ENCODE data around the gene ACOX1. TPM values are rescaled to one million over a fixed set of nuclear protein-coding genes. Genes with fewer than 3 reads are reported as not detected.
A peak's percentile ranks its signal among the peaks of the same experiment; 100 is the strongest.

ACOX1 gene
- total RNA-seq, 4 donors from 2014 or later, result 33.7 to 44.4 (median 39.1) TPM

GRCh38 chr17:76000755-76001521 is 22.0 kb upstream of the ACOX1 start, which contains the start of gene CDK3:
Gene CDK3 (plus strand): TSS chr17:76000855. CDS start chr17:76001426, 571 bp downstream.
- Histone ChIP-seq H3K27ac (peak within 1 kb of the TSS in 1 of 4 donors; percentile 22), H3K9me3 (no peaks in the 10 kb centered on the region), H3K27me3 (no peaks in the 10 kb centered on the region), H3K4me1 (peaks cover 0 to 21% (median 6%) of the 10 kb centered on the region in 4 donors), H3K36me3 (peaks cover 0 to 20% (median 0%) of the 10 kb centered on the region in 3 donors), H3K4me3 (no peak within 1 kb of the TSS)
- DNase-seq (ENCODE audit: low spot score in 2 of 2), result no peak
- 79 to 81% methylated on average over 11 to 15 of the region's 21 CpGs for WGBS, 2 donors
- TF ChIP-seq, protein P1, sequence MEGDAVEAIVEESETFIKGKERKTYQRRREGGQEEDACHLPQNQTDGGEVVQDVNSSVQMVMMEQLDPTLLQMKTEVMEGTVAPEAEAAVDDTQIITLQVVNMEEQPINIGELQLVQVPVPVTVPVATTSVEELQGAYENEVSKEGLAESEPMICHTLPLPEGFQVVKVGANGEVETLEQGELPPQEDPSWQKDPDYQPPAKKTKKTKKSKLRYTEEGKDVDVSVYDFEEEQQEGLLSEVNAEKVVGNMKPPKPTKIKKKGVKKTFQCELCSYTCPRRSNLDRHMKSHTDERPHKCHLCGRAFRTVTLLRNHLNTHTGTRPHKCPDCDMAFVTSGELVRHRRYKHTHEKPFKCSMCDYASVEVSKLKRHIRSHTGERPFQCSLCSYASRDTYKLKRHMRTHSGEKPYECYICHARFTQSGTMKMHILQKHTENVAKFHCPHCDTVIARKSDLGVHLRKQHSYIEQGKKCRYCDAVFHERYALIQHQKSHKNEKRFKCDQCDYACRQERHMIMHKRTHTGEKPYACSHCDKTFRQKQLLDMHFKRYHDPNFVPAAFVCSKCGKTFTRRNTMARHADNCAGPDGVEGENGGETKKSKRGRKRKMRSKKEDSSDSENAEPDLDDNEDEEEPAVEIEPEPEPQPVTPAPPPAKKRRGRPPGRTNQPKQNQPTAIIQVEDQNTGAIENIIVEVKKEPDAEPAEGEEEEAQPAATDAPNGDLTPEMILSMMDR (IDR thresholded peaks at IDR 0.05), result no peak
- TF ChIP-seq POLR2A (IDR thresholded peaks at IDR 0.05) (no peak), EP300 (IDR thresholded peaks at IDR 0.05) (no peak)

- DNase-seq (ENCODE audit: low spot score in 2 of 2), result peak in 1 of 2 donors; percentile 34
- 64 to 71% methylated on average over 30 to 31 of the region's 31 CpGs for WGBS, 2 donors
- Histone ChIP-seq H3K27ac (peak overlapping the region in 1 of 4 donors; percentile 22), H3K36me3 (peaks cover 0 to 27% (median 0%) of the 10 kb centered on the region in 3 donors), H3K9me3 (no peaks in the 10 kb centered on the region), H3K4me1 (peaks cover 0 to 14% (median 6%) of the 10 kb centered on the region in 4 donors), H3K27me3 (no peaks in the 10 kb centered on the region), H3K4me3 (no peak overlapping the region)
- TF ChIP-seq, protein P1 (IDR thresholded peaks at IDR 0.05), result peak; percentile 33 to 73 (median 63)
- TF ChIP-seq POLR2A (IDR thresholded peaks at IDR 0.05), result no peak
Measured at GRCh38 chr17:76000016-76000754, 21.2 kb upstream of the ACOX1 start.

GRCh38 chr17:75998327-75998795 is 19.4 kb upstream of the ACOX1 start:
- Histone ChIP-seq H3K27me3 (no peaks in the 10 kb centered on the region), H3K36me3 (peaks cover 0 to 44% (median 0%) of the 10 kb centered on the region in 3 donors), H3K27ac (no peak overlapping the region), H3K9me3 (no peaks in the 10 kb centered on the region), H3K4me1 (peaks cover 0 to 13% (median 6%) of the 10 kb centered on the region in 4 donors), H3K4me3 (no peak overlapping the region)
- TF ChIP-seq POLR2A (IDR thresholded peaks at IDR 0.05) (no peak), EP300 (IDR thresholded peaks at IDR 0.05) (no peak)
- TF ChIP-seq, protein P1 (IDR thresholded peaks at IDR 0.05), result no peak
- DNase-seq (ENCODE audit: low spot score in 2 of 2), result no peak
- WGBS, 2 donors, result 91 to 94% methylated on average over 9 of the region's 9 CpGs

DNA sequence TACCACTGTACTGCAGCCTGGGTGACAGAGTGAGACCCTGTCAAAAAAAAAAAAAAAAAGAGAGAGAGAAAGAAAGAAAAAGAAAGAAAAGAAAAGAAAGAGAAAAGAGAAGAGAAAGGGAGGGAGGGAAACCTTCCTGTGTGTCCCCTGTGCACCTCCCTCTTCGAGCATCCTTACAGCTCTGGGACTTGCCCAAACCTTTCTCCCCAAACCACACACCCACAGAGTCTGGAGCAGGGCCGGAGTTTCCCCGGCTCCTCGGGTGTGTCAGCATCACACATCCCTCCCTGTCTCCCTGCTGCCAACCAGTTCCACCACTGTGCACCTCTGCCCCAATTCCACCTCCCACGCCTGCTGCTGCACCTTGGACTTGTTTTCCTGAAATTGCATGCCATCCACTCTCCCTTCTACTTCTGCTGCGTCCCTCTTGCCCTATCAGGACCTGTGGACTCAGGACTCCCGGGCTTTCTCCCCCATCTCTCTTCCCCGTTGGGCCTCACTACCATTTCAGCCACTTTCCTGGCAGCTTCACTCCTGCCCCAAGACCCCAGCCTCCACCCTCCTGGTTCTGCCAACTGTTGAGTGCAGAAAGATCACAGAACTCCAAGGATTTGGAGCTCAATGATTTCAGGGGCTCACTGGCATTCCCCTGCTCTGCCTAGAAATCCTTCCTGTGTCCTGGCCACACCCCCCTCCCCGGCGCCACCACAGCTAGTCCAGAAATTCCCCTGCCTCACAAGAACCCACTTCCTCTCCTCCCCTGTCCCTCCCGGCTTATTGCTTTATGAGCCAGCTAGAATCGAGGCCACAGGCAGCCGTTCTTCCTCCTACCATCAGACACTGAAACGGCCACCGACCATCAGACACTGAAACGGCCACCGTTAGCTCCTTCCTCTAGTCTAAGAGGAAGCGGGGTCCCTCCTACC is 18.0 kb upstream of the ACOX1 start:
- no peaks in the 10 kb centered on the region for H3K27me3 ChIP-seq
- peaks cover 0 to 13% (median 6%) of the 10 kb centered on the region in 4 donors for H3K4me1 ChIP-seq
- H3K4me3 ChIP-seq, result no peak overlapping the region
- TF ChIP-seq POLR2A (IDR thresholded peaks at IDR 0.05), result no peak
- TF ChIP-seq, protein P1 (IDR thresholded peaks at IDR 0.05), result no peak
- no peak for TF ChIP-seq EP300 (IDR thresholded peaks at IDR 0.05)
- H3K9me3 ChIP-seq, result no peaks in the 10 kb centered on the region
- H3K27ac ChIP-seq, result peak overlapping the region in 1 of 4 donors; percentile 59
- H3K36me3 ChIP-seq, result peaks cover 0 to 48% (median 0%) of the 10 kb centered on the region in 3 donors
- DNase-seq (ENCODE audit: low spot score in 2 of 2), result no peak
- 34 to 37% methylated on average over 18 of the region's 18 CpGs for WGBS, 2 donors
